Peyer's patch (tissue), 4 donors: ENCODE results near the gene RGS11.

Source experiments
- POLR2A ChIP-seq, 2 donors: fragments of 450-650 bp; IDR thresholded peaks; one replicate each; pipeline ENCODE4 v1.5.1; 2017; ENCODE audit warnings: antibody characterized with exemption in 2 of 2, mild to moderate bottlenecking in 2 of 2, moderate library complexity in 2 of 2
- TF ChIP-seq, protein P1 (sequence below), 6 experiments: fragments of 450-650 bp in 4 of 6; fragments of 200-600 bp in 2 of 6; sonication (generic) in 1 of 6; IDR thresholded peaks; one replicate each; pipeline ENCODE4 v1.5.1; 2017 to 2019; ENCODE audit warnings: antibody characterized with exemption in 6 of 6, mild to moderate bottlenecking in 3 of 6, moderate library complexity in 1 of 6

DNA sequence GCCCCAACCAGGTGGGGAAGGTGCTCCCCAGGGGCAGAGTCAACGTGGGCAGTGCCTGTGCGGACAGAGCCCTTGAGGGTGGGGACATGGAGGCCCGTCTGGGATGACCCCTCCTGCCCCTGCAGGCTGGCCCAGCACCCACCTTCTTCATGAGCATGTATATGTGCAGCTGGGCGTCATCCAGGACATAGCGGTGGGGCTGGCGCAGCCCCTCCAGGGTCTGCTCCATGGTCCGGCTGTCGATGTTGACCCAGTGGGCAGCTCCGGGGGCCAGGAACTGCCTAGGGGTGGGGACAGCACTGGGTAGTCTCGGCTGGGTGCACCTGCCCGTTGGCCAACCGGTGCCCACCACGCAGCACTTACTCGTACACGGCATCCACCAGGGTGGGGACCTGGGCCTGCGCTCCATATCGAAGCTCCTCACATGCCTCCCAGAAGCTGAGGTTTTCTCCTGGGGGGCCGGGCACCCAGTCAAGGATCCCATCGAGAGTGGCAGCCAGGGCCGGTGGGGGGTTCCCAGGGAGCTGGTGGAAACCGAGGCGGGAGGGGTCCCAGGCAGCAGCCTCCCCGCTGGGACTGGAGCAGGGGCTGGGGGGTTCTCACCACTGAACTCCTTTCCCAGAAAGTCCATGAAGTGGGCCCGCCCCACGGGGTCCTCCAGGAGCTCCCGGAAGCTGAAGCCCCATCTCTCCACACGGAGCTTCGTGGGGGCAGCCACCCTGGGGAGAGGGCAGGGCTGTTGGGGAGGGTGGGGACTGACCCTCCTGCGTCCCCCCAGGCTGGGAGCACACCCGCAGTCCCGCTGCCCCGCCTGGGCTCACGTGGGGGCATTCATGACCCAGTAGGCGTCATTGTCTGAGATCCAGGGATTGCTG, 5.1 kb downstream of the RGS11 start:
- TF ChIP-seq, protein P1, sequence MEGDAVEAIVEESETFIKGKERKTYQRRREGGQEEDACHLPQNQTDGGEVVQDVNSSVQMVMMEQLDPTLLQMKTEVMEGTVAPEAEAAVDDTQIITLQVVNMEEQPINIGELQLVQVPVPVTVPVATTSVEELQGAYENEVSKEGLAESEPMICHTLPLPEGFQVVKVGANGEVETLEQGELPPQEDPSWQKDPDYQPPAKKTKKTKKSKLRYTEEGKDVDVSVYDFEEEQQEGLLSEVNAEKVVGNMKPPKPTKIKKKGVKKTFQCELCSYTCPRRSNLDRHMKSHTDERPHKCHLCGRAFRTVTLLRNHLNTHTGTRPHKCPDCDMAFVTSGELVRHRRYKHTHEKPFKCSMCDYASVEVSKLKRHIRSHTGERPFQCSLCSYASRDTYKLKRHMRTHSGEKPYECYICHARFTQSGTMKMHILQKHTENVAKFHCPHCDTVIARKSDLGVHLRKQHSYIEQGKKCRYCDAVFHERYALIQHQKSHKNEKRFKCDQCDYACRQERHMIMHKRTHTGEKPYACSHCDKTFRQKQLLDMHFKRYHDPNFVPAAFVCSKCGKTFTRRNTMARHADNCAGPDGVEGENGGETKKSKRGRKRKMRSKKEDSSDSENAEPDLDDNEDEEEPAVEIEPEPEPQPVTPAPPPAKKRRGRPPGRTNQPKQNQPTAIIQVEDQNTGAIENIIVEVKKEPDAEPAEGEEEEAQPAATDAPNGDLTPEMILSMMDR (IDR thresholded peaks at IDR 0.05): no peak
- no peak for TF ChIP-seq POLR2A (IDR thresholded peaks at IDR 0.05)
